K562 (cell line): Measurements from ENCODE around the gene ZNF648. TPM values are rescaled to one million over a fixed set of nuclear protein-coding genes. Genes with fewer than 3 reads are reported as not detected.

Source experiments
- ATAC-seq: fragments of 200-7000 bp; cut with Tn5 transposase; 3 replicates; pipeline ENCODE4 v1.9.1; 2020; ENCODE audit warnings: moderate library complexity
- BruUV-seq: library from RNA; stranded (reverse); fragments of 400-500 nt; replicated peaks from 2 replicates; lab custom pipeline; 2021; lab: Mats Ljungman, UMichigan
- CTCF ChIA-PET: fragments of 300-600 bp; formaldehyde crosslinking; extraction: SDS; loops from one replicate; lab custom pipeline; 2021; ENCODE audit warnings: low intra/inter-chr PET ratio; lab: Yijun Ruan, JAX
- POLR2A ChIA-PET: fragments of 300-600, 350-650 bp; sonication (Branson Sonifier 250); formaldehyde crosslinking; extraction: SDS; loops from one replicate; lab custom pipeline; 2021; ENCODE audit warnings: antibody characterized with exemption, inconsistent platforms; lab: Yijun Ruan, JAX
- DNase-seq, 4 experiments: peaks; one replicate each; pipeline versions ENCODE4 v3.0.0 to v3.0.0-alpha.2; 2011 to 2018; ENCODE audit warnings: low spot score in 3 of 4, mixed read lengths in 3 of 4; ENCODE audit errors: extremely low read depth in 1 of 4
- FAIRE-seq: peaks from 2 replicates; lab custom pipeline; 2011; peaks lifted over from hg19 to GRCh38; lab: Jason Lieb, UNC
- H2AFZ ChIP-seq: 2 replicates; pipeline ENCODE4 v1.6.0; 2011; ENCODE audit warnings: low read depth, low read length, control low read depth, inconsistent platforms
- H3K27ac ChIP-seq: fragments of 200-600 bp; 3 replicates; pipeline ENCODE4 v1.8.0; 2011; ENCODE audit warnings: low read depth, mild to moderate bottlenecking, control low read depth, inconsistent platforms, low read length, moderate library complexity, mixed read lengths; ENCODE audit errors: extremely low read depth
- H3K27me3 ChIP-seq, 2 experiments: fragments of 300-600 bp in 1 of 2; 2 replicates in 1 of 2; 3 replicates in 1 of 2; pipeline versions ENCODE4 v1.6.0 to v1.8.0; 2011; ENCODE audit warnings: inconsistent platforms in 2 of 2, low read length in 2 of 2, mild to moderate bottlenecking in 1 of 2, mixed read lengths in 1 of 2, moderate library complexity in 1 of 2; ENCODE audit not compliant: control insufficient read depth in 2 of 2, insufficient read depth in 2 of 2
- H3K36me3 ChIP-seq: fragments of 300-600 bp; 3 replicates; pipeline ENCODE4 v1.8.0; 2011; ENCODE audit warnings: mild to moderate bottlenecking, low read length, inconsistent platforms; ENCODE audit not compliant: control insufficient read depth, insufficient read depth
- H3K4me1 ChIP-seq, 2 experiments: fragments of 200-600 bp in 1 of 2; replicated peaks in 1 of 2; 2 replicates in 1 of 2; 3 replicates in 1 of 2; pipeline versions ENCODE4 v1.5.1 to v1.8.0; 2011; ENCODE audit warnings: inconsistent platforms in 2 of 2, low read length in 2 of 2, mild to moderate bottlenecking in 1 of 2, mixed read lengths in 1 of 2, moderate library complexity in 1 of 2; ENCODE audit not compliant: control insufficient read depth in 2 of 2, insufficient read depth in 2 of 2
- H3K4me2 ChIP-seq: 2 replicates; pipeline ENCODE4 v1.6.1; 2011; ENCODE audit warnings: low read length, control low read depth, inconsistent platforms, mixed read lengths; ENCODE audit not compliant: insufficient read depth
- H3K4me3 ChIP-seq: fragments of 200-600 bp; sonication (generic), shearing (Covaris generic); 2 replicates; pipeline ENCODE4 v1.5.1; 2016; ENCODE audit warnings: control low read depth, inconsistent platforms
- H3K79me2 ChIP-seq: fragments of 200-600 bp; 3 replicates; pipeline ENCODE4 v1.8.0; 2011; ENCODE audit warnings: low read length, inconsistent platforms; ENCODE audit not compliant: control insufficient read depth, insufficient read depth
- H3K9ac ChIP-seq, 2 experiments: 2 replicates each; pipeline versions ENCODE4 v1.6.0 to v1.6.1; 2011; ENCODE audit warnings: low read depth in 2 of 2, low read length in 2 of 2, control low read depth in 1 of 2, inconsistent platforms in 1 of 2, mild to moderate bottlenecking in 1 of 2, mixed read lengths in 1 of 2; ENCODE audit not compliant: insufficient read depth in 1 of 2
- H3K9me1 ChIP-seq: one replicate; pipeline ENCODE4 v1.6.0; 2011; ENCODE audit warnings: inconsistent platforms, mild to moderate bottlenecking, low read length, moderate library complexity; ENCODE audit not compliant: control insufficient read depth, insufficient read depth
- H3K9me3 ChIP-seq: replicated peaks from 2 replicates; pipeline ENCODE4 v1.5.1; 2011; ENCODE audit warnings: low read depth, low read length, inconsistent platforms; ENCODE audit not compliant: control insufficient read depth, insufficient read depth
- H4K20me1 ChIP-seq: replicated peaks from 2 replicates; pipeline ENCODE4 v1.6.1; 2011; ENCODE audit warnings: low read length, inconsistent platforms, mixed read lengths; ENCODE audit not compliant: control insufficient read depth, insufficient read depth
- ATF7 ChIP-seq: fragments of 450-650 bp; IDR thresholded peaks from 2 replicates; pipeline ENCODE4 v1.7.1; 2014; ENCODE audit warnings: mild to moderate bottlenecking, moderate library complexity
- CTCF ChIP-seq, 3 experiments: IDR thresholded peaks in 2 of 3; conservative IDR thresholded peaks in 1 of 3; 2 replicates each; pipeline ENCODE4 v1.5.1; 2011 to 2012; ENCODE audit warnings: low read length in 3 of 3, mild to moderate bottlenecking in 3 of 3, control low read depth in 2 of 3, improper control_type of control experiment in 1 of 3, inconsistent platforms in 1 of 3, low read depth in 1 of 3, mixed read lengths in 1 of 3, moderate library complexity in 1 of 3; ENCODE audit not compliant: insufficient read depth in 2 of 3
- ESRRA ChIP-seq: fragments of 450-650 bp; IDR thresholded peaks from 2 replicates; pipeline ENCODE4 v1.6.1; 2014; ENCODE audit warnings: low read depth, mild to moderate bottlenecking, moderate library complexity, borderline replicate concordance
- HMGN3 ChIP-seq: IDR thresholded peaks from 2 replicates; pipeline ENCODE4 v1.6.1; 2011; ENCODE audit warnings: borderline replicate concordance, low read depth, mild to moderate bottlenecking, mixed read lengths, low read length; ENCODE audit not compliant: insufficient read length; ENCODE audit errors: extremely low read depth
- RCOR1 ChIP-seq, 2 experiments: IDR thresholded peaks; 2 replicates each; pipeline ENCODE4 v1.6.1; 2012; ENCODE audit warnings: low read depth in 2 of 2, low read length in 2 of 2, borderline replicate concordance in 1 of 2, improper control_type of control experiment in 1 of 2
- XRCC5 ChIP-seq: fragments of 200-400 bp; formaldehyde crosslinking; IDR thresholded peaks from 2 replicates; pipeline ENCODE4 v1.6.1; 2017; ENCODE audit warnings: low read depth, mild to moderate bottlenecking, low read length
- ZKSCAN3 ChIP-seq: fragments of 250-450 bp; sonication (Bioruptor Pico); IDR thresholded peaks from 2 replicates; pipeline ENCODE4 v1.4.0; 2020
- ZNF24 ChIP-seq: fragments of 450-650 bp; IDR thresholded peaks from 2 replicates; pipeline ENCODE4 v1.6.1; 2016
- ZNF354B ChIP-seq: fragments of 250-450 bp; sonication (Bioruptor Pico); IDR thresholded peaks from 2 replicates; pipeline ENCODE4 v1.4.0; 2020
- ZNF780A ChIP-seq: fragments of 250-450 bp; sonication (Bioruptor Pico); IDR thresholded peaks from 2 replicates; pipeline ENCODE4 v1.5.0; 2021; ENCODE audit warnings: mild to moderate bottlenecking
- WGBS: fragments of 100-300 bp; shearing (Covaris generic); methylation state at CpG from one replicate; pipeline ENCODE4 v1.1.6; 2016; ENCODE audit warnings: low coverage, mixed read lengths; ENCODE audit not compliant: insufficient coverage; ENCODE audit errors: missing lambda C conversion rate; 5-methylcytosine and 5-hydroxymethylcytosine counted together
- in situ Hi-C: fragments of 300-500 bp; cut with MboI; formaldehyde crosslinking; loops from 4 replicates; pipeline ENCODE4 v1.15.0; 2018; ENCODE audit warnings: inconsistent platforms, mixed read lengths
- intact Hi-C: fragments of 100-400 bp; cut with micrococcal nuclease; formaldehyde crosslinking; loops from 2 replicates; pipeline ENCODE4 v1.14.2; 2022
- polyA plus RNA-seq, 8 experiments: library from polyadenylated mRNA; depleted of rRNA in 4 of 8; stranded (reverse) in 5 of 8; unstranded in 3 of 8; fragments of >200 nt; fragmentation: Nextera tagmentation in 2 of 8; fragmentation: Illumina TruSeq in 1 of 8; extraction: Ambion mirVana in 2 of 8; extraction: Trizol in 1 of 8; gene quantifications; 2 replicates each; pipeline versions ENCODE4 v1.2.1 to v1.2.3, GENCODE V29; 2011 to 2014; ENCODE audit warnings: inconsistent platforms in 1 of 8, missing spikeins in 1 of 8
- total RNA-seq, 7 experiments: library from RNA; depleted of rRNA in 6 of 7; stranded (reverse); fragments of >200 nt in 6 of 7; fragmentation: Illumina TruSeq in 2 of 7; extraction: Trizol in 2 of 7; gene quantifications; 2 replicates each; pipeline versions ENCODE4 v1.2.1 to v1.2.3, GENCODE V29; 2011 to 2021; ENCODE audit warnings: low replicate concordance in 1 of 7

Gene ZNF648
- total and polyA plus RNA-seq, 9 of the 15 experiments (the other 6 are each of a cell fraction or from before 2014, with no cell fraction given): 0.06 to 0.27 (median 0.18) TPM; not detected in 2

DNA sequence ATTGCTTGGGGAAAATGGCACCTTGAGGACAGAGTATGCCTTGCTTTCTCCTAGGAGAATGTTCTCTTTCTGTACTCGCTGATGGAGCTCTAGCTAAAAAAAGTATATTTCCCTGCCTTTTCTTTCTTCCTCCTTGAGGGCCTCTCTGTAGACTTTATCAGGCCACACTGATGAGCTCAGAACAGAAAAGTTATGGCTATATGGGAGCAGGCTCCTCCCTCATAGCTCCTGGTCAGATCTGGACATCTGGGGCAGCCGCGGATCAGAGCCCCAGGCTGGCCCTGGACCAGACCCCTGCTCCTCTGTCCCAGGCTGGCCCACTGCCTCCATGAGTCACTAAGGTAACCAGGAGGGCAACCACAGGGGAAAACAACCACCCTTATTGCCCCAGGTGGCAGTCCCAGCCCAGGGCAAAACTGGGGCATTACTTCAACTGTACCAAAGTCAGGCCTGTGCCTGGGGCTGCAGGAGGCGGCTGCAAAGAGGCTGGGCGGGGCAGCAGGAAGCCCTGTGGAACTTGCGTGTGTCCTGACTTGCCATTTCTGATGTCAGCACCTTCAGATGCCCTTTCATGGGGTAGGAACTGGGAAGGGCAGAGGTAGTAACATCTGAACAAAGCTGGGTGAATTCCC, 26.3 kb upstream of the ZNF648 start:
- Histone ChIP-seq H3K27me3 (peaks cover 21 to 53% of the 10 kb centered on the region in 2 experiments; a peak in 4 of 5 replicates), H3K4me2 (no peak overlapping the region), H4K20me1 (no peaks in the 10 kb centered on the region), H3K79me2 (no peaks in the 10 kb centered on the region), H3K4me3 (no peak overlapping the region), H3K9ac (no peak overlapping the region; a peak in 1 of 4 replicates), H3K4me1 (peaks cover 10 to 20% of the 10 kb centered on the region in 2 experiments; a peak in 4 of 5 replicates), H3K9me3 (no peaks in the 10 kb centered on the region), H2AFZ (no peak overlapping the region), H3K27ac (no peak overlapping the region), H3K9me1 (no peaks in the 10 kb centered on the region), H3K36me3 (no peaks in the 10 kb centered on the region)
- FAIRE-seq (no peak), ATAC-seq (no peak), DNase-seq (no peak)
- POLR2A ChIA-PET: interaction anchor here (0.7 to 2.2 kb wide), 8 partner anchors 10 to 699 kb away, joined by 3 to 11 read pairs (median 4); partner anchors contain the start of gene RNASEL
- intact Hi-C loops (no loop called here), in situ Hi-C loops (loop anchor here (5.0 to 10.0 kb wide), 3 partner anchors 309 to 697 kb away; partner anchors contain the start of gene NPL)
- no TSS peak for BruUV-seq
- CTCF ChIA-PET: interaction anchor here (1.1 kb wide), 1 partner anchor 113 kb away, joined by 3 read pairs; no protein-coding TSS in a partner anchor
- 20% methylated on average over 6 of the region's 6 CpGs for WGBS
- TF ChIP-seq ZNF354B: no peak
- peak; percentile 78 for TF ChIP-seq ZKSCAN3 (CRISPR knock-in tag)

DNA sequence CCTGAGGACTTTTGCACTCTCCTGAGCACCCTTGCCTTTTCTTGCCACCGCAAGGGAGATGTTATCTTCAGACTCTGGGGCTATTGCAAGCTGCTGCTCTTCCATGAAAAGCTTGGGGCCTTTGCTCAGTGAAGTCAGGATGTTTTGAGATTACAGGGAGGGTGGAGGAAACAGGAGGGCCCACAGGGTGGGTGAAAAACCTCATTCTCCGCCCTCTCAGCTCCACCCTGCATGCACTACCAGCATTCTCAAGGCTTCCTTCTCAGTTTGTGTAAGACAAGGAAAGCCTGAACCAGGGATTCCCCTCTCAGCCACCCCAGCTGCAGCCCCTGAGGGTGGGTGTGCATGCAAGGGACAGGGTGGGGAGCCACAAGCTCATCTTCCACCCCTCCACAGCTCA, 25.8 kb upstream of the ZNF648 start:
- no peaks in the 10 kb centered on the region for H4K20me1 ChIP-seq
- H3K27ac ChIP-seq: no peak overlapping the region
- H3K9me1 ChIP-seq: no peaks in the 10 kb centered on the region
- H3K79me2 ChIP-seq: no peaks in the 10 kb centered on the region
- intact Hi-C loops: no loop called here
- ATAC-seq (peak; percentile 8; the same call in 1 of the 3 replicates), FAIRE-seq (peak; percentile 37), DNase-seq (peak in 1 of 4 experiments; percentile 25)
- no peak overlapping the region for H3K4me2 ChIP-seq
- peaks cover 10 to 20% of the 10 kb centered on the region in 2 experiments; a peak in 4 of 5 replicates for H3K4me1 ChIP-seq
- ChIA-PET CTCF (interaction anchor here (1.1 to 3.6 kb wide), 2 partner anchors 114 to 309 kb away, joined by 3 to 42 read pairs; no protein-coding TSS in a partner anchor), POLR2A (interaction anchor here (0.7 to 2.2 kb wide), 8 partner anchors 10 to 699 kb away, joined by 3 to 11 read pairs (median 4); partner anchors contain the start of gene RNASEL)
- H3K27me3 ChIP-seq: peaks cover 21 to 52% of the 10 kb centered on the region in 2 experiments; a peak in 4 of 5 replicates
- H3K36me3 ChIP-seq: no peaks in the 10 kb centered on the region
- in situ Hi-C loops: loop anchor here (5.0 to 10.0 kb wide), 3 partner anchors 310 to 697 kb away; partner anchors contain the start of gene NPL
- no peak overlapping the region; the same call in 1 of the 2 replicates for H2AFZ ChIP-seq
- no TSS peak for BruUV-seq
- no peak overlapping the region for H3K4me3 ChIP-seq
- H3K9me3 ChIP-seq: no peaks in the 10 kb centered on the region
- WGBS: 0% methylated on average over 2 of the region's 2 CpGs
- H3K9ac ChIP-seq: no peak overlapping the region; a peak in 1 of 4 replicates
- TF ChIP-seq HMGN3 (no peak), ZNF780A (CRISPR knock-in tag) (no peak), ESRRA (peak; percentile 51; the same call in 1 of the 2 replicates), CTCF (IDR thresholded peaks at IDR 0.05 in 2 of 3, conservative IDR thresholded peaks at IDR 0.05 in 1 of 3; ENCODE audit: insufficient read depth in 2 of 3, low read depth in 1 of 3, low read length in 3 of 3) (no peak; a peak in 1 of 6 replicates), XRCC5 (no peak), ZNF24 (no peak), ATF7 (0 out of 2 replicates have a peak, but pooled peaks have one; percentile 19), RCOR1 (IDR thresholded peaks at IDR 0.05; ENCODE audit: borderline replicate concordance in 1 of 2, low read depth in 2 of 2, low read length in 2 of 2) (0 out of 4 replicates have a peak, but pooled peaks of 1 of the 2 experiments have one; percentile 2)
